ENCODE results near the gene PRODH.
"Not testable (repeated sequence)": the region's sequence is repeated elsewhere in the genome, so short reads cannot be mapped to it uniquely, and the experiment has no call there.

The PRODH gene

DNA sequence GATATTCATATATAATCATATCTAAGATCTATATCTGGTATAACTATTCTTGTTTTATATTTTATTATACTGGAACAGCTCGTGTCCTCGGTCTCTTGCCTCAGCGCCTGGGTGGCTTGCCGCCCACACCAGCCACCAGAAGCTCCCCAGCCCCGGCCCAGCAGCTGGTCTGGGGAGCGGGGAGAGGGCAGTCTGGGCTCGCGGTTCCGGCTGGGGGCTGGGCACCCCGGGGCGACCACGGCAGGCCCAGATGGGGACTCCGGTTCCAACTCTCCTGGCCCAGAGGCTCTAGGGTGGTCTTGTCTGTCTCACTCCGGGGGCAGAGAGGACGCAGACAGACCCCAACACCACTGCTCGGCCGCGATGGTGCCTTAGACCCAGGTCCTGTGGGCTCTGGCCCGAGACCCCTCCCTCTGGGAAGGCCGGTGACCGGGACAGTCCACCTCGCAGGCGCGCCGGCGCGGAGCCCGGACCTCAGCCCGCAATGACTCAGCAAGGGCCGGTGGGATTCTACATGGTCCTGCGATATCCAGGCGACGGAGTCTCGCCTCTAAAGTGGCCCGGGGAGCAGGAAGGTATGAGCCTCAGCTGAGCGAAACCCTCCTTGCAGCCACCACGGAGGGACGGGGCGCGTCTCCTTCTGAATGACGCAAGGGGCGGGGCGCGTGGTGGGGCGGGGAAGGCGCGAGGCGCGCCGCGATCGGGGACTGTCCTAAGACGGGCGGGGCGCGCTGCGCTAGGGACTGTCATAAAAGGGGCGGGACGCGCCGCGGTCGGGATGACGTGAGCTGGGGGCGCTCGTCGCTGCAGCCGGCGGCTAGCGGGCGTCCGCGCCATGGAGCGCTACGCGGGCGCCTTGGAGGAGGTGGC, 30.3 kb downstream of the PRODH start, which contains the start of gene DGCR6:
TSS of gene DGCR6 (plus strand) at position 781 of the 870 bp plus-strand sequence. CDS start at position 836, 55 bp downstream.
- no peak for DNase-seq (ENCODE audit: low spot score)

- not testable (repeated sequence) for DNase-seq (ENCODE audit: low spot score)
These were observed 39.9 kb downstream of the PRODH start for GRCh38 chr22:18896037-18896657.

GRCh38 chr22:18893775-18894174, 42.3 kb downstream of the PRODH start:
- not testable (repeated sequence) for DNase-seq (ENCODE audit: low spot score)

DNA sequence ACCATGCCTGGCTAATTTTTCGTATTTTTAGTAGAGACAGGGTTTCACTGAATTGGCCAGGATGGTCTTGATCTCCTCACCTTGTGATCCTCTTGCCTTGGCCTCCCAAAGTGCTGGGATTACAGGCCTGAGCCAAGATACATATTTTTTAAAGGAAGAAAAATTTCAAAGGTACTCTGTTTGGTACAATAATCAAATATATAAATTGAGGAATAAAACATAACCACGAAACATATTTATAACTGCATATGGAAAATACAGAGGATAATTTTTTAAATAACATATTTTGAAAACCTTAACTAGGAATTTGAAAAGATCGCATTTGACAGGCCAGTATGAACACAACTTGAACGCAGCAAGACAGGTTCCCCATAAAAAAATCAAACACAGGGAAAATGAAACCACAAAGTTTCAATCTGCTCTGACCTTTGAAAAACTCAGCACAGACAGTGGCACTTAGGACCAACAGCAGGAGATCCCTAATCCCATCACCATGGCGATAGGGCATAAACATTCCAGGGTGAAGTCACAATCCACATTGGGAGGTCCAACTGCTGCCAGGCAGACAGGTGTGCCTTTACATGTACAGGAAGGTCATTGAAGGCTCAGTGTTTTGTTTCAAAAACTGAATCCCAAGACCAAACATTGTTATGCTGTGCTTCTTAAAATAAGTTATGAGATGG, 45.4 kb downstream of the PRODH start:
- not testable (repeated sequence) for DNase-seq (ENCODE audit: low spot score)

DNA sequence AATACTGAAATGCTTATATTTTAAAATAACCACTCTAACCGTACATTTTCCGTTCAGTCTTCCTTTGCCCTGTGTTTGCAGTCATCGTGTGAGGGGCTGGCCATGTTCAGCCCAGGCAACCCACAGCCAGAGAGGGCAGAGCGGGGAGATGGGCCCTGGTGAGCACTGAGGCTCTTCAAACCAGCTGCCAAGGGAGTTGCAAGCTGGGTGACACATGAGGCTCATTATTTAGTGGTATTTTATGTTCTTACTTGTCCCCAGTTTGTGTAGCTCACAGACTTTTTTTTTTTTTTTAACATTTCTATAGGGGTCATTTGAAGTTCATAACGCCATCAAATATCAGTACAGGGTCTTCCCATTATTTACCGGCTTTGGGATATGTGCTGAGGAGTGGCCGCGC, 48.0 kb downstream of the PRODH start:
- DNase-seq (ENCODE audit: low spot score): no peak

GRCh38 chr22:18884465-18884864, 51.6 kb downstream of the PRODH start:
- not testable (repeated sequence) for DNase-seq (ENCODE audit: low spot score)

DNA sequence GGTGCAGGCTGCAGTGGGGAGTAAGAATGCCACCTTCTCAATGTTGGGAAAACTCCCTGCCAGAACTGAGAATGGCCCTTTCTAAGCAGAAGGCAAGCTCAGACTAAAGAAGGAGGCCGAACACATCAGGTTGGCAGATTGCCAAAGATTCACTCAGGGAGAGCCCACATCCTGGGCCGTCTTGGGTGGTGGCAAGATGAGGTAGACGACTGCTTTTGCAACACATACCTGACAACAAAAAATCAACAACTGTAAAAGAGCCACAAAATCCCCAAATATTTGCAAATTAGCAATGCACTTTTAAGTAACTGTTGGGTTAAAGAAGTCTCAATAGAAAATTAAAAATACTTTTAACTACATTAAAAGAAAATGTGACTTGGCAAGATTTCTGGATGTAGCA, 54.8 kb downstream of the PRODH start:
- not testable (repeated sequence) for DNase-seq (ENCODE audit: low spot score)
